Esophagus squamous epithelium (tissue), 4 donors: ENCODE measurements around the gene TSPAN18.

Experiments used
- CTCF ChIP-seq, 6 experiments: fragments of 450-650 bp in 4 of 6; fragments of 200-600 bp in 2 of 6; sonication (generic) in 2 of 6; IDR thresholded peaks; one replicate each; pipeline ENCODE4 v1.5.1; 2016 to 2019; ENCODE audit warnings: antibody characterized with exemption in 6 of 6, mild to moderate bottlenecking in 4 of 6, moderate library complexity in 4 of 6
- POLR2A ChIP-seq, 4 donors: fragments of 450-650 bp; IDR thresholded peaks; one replicate each; pipeline ENCODE4 v1.6.1; 2017; ENCODE audit warnings: antibody characterized with exemption in 4 of 4, mild to moderate bottlenecking in 4 of 4, moderate library complexity in 3 of 4

- no peak for TF ChIP-seq CTCF (IDR thresholded peaks at IDR 0.05)
- no peak for TF ChIP-seq POLR2A (IDR thresholded peaks at IDR 0.05)
Measured at GRCh38 chr11:44839458-44840084, 112.8 kb downstream of the TSPAN18 start.
